GM18498 (cell line): ENCODE measurements around the gene UCHL5.
A peak's percentile ranks its signal among the peaks of the same experiment; 100 is the strongest.
"Not testable (repeated sequence)": the region's sequence is repeated elsewhere in the genome, so short reads cannot be mapped to it uniquely, and the experiment has no call there.

Source experiments
- ATAC-seq: cut with Tn5 transposase; IDR thresholded peaks from one replicate; pipeline ENCODE4 v1.9.1; 2021; ENCODE audit warnings: mild to moderate bottlenecking, moderate library complexity; ENCODE audit not compliant: unreplicated experiment

Gene UCHL5

GRCh38 chr1:193066606-193067005 is 7.4 kb upstream of the UCHL5 start:
- ATAC-seq, result no peak

DNA sequence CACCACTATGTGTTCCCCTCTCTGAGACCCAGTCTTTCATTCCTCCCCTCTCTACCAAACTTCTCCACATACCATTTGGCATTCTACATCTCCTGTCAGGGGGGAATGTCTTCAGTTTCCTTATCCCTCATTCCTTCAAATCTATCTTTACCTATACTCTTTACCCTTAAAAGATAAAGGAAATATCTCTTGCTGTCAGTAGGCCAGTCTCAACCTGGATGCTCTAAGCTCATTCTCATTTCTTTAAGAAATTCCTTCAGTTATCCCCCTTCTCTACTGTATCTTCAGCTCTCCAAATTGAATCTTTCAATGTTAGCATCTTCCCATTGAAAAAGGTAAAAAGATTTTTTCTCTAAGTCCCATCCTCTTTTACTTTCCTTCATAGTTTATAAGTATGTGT is 6.8 kb upstream of the UCHL5 start:
- ATAC-seq, result no peak

- ATAC-seq, result no peak
These were observed 3.7 kb upstream of the UCHL5 start for GRCh38 chr1:193062698-193063463.

- no peak for ATAC-seq
These were observed 1.8 kb upstream of the UCHL5 start for GRCh38 chr1:193060938-193061337.

DNA sequence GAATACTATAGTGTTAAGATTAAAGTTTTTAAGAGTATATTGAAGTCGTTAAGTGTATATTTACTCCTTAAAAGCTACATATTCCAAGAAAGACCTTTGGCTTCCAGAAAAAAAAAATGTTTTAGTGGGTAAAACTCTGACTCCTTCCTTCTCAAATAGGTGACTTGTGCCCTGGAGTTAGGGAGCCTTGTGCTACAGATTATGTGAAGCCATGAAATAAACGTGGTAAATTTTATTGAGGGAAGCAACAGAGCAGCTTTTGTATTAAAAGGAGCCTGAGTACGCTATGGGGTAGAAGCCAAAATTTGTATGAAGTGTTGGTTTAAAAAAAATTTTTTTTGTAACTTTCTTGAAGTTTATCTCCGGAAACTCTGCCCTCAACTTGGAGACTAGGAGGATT is 1.2 kb upstream of the UCHL5 start:
- ATAC-seq, result no peak

DNA sequence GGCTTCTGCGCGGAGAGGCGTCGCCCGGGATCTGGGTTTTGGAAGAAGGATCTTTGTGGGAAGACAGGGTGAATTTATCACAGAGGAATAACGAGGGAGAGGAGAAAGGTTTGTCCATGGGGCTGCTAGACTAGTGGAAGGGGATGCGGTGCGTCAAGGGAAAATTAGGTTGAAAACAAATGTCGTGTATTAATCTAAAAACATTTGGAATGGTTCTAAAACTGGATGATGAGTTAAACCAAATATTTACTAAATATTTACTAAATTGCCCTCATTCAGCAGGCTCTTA is 899 bp upstream of the UCHL5 start:
- no peak for ATAC-seq

DNA sequence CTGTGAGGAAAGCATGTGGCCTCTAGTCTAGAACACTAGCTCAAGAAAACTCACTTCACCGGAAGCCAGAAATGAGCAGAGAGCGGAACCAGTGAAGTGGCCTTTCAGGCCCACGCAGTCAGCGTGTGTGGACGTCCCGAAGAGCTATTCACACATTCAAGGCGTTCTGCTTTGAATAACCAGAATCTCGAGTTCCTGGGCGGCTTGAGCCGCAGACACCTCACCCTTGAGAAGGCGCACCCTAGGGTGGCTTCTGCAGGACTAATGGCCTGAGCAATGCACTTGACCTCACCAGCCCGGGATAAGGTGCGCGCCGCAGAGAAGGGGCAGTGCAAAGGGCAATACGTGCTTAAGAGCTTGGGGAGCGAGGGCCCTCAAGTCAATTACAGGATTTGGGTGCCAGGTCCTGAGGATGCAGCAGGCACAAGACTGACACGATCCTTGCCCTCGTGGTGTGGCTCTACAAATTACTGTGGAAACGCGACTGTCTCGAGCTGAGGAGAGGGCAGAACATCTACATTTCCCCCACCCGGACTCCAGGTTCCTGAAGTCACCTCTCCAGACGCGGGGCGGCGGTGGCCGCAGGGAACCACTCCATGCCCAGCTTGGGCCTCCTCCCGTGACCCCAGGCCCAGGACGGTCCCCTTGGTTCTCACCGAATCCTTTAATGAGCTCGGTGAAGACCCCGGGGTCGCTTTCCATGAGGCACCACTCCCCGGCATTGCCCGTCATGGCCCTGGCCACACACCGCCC is 455 bp downstream of the UCHL5 start:
- peak; percentile 50 for ATAC-seq

- no peak for ATAC-seq
These were observed 4.9 kb downstream of the UCHL5 start for GRCh38 chr1:193054169-193054675.

GRCh38 chr1:193048913-193049312 is 10.2 kb downstream of the UCHL5 start:
- ATAC-seq, result not testable (repeated sequence)

DNA sequence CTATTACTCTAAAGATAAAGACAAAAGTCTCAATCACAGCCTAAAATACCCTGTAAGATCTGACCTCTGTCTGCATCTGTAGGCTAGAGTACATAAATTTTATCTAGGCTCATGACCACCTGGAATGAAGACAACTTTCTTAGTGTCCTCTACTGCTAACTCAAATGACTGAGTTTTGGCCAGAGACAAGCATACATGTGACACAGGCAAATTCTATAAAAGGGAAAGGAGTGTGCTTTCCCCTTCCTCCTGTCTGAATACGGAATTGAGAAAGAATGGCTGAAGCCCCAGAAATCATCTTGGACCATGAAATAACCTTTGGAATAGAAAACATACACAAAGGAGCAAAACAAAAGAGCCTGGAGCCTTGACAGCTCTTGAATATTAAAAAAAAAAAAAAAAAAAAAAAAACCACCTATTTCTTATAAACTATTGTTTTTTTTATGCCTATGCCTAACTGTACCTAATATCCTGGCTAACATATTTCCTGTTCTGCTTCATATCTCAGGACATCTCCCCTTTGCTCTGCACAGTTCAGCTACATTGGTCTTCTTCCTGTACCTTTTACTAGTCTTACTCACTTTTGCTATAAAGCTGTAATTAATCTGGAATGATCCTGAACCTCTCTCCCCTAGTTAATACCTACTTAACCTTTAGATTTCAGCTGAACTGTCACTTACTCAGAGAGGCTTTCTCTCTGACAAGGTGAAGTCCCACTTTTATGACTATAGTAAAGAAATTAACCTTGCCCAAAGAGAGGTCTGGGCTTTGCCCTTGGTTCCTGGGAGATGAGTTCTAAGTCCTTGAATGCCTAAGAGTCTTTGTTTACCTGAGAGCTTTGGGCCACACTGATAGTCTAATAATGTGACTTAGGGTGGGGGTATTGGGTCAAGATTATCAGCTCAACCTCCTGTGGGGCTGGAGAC is 16.1 kb downstream of the UCHL5 start:
- no peak for ATAC-seq

- no peak for ATAC-seq
These were observed 19.1 kb downstream of the UCHL5 start for GRCh38 chr1:193040011-193040410.

GRCh38 chr1:193036337-193037047 is 22.7 kb downstream of the UCHL5 start:
- no peak for ATAC-seq

DNA sequence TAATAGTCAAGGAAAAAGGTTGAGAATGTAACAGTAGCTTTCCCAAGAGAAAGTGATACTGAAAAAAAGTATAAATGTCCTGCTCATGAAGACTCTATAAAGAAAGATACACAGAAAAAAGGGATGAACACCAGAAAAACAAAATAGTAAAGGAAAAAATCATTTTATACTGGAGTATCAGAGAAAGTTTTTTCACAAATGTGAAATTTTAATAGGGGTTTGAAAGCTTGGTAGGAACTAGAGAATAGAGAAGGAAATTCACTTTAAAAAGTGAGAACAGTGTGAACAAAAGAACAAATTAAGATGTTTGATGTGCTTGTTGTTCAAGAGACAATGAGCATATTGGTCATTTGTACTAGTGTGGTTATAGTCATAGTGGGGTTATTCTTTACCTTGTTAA is 25.6 kb downstream of the UCHL5 start:
- ATAC-seq, result no peak

- ATAC-seq, result not testable (repeated sequence)
These were observed 26.3 kb downstream of the UCHL5 start for GRCh38 chr1:193032643-193033427.

- ATAC-seq, result peak; percentile 53
These were observed 27.7 kb downstream of the UCHL5 start for GRCh38 chr1:193031431-193031830.

- ATAC-seq, result no peak
These were observed 28.9 kb downstream of the UCHL5 start for GRCh38 chr1:193030280-193030679.

GRCh38 chr1:193025218-193025617 is 33.9 kb downstream of the UCHL5 start:
- no peak for ATAC-seq

GRCh38 chr1:193019442-193020026 is 39.6 kb downstream of the UCHL5 start:
- peak; percentile 69 for ATAC-seq

- ATAC-seq, result no peak
These were observed 42.4 kb downstream of the UCHL5 start for GRCh38 chr1:193016788-193017187.
